HEK293 (cell line): ENCODE data around the gene PEAK3.

ENCODE experiments used
- CTCF ChIA-PET: fragments of 350-600 bp; formaldehyde crosslinking; extraction: SDS; loops from one replicate; lab custom pipeline; 2021; ENCODE audit warnings: antibody characterized with exemption; lab: Yijun Ruan, JAX
- POLR2A ChIA-PET: fragments of 300-600 bp; formaldehyde crosslinking; extraction: SDS; loops from one replicate; lab custom pipeline; 2020; ENCODE audit warnings: antibody characterized with exemption, inconsistent platforms; lab: Yijun Ruan, JAX
- H3K27ac ChIP-seq: fragments of 200-500 bp; sonication (Bioruptor generic); 2 replicates; pipeline ENCODE4 v1.5.1; 2014; ENCODE audit warnings: low read depth, low read length, control low read depth, inconsistent platforms; ENCODE audit errors: extremely low read depth
- H3K36me3 ChIP-seq, 2 experiments: fragments of 200-500 bp in 1 of 2; sonication (Bioruptor generic) in 1 of 2; 1 replicate in 1 of 2; 2 replicates in 1 of 2; pipeline ENCODE4 v1.5.1; 2014 to 2017; ENCODE audit warnings: inconsistent platforms in 2 of 2, low read length in 2 of 2; ENCODE audit not compliant: control insufficient read depth in 2 of 2, insufficient read depth in 1 of 2
- H3K4me1 ChIP-seq: fragments of 200-500 bp; sonication (Bioruptor generic); 2 replicates; pipeline ENCODE4 v1.5.1; 2014; ENCODE audit warnings: mild to moderate bottlenecking, low read length, inconsistent platforms; ENCODE audit not compliant: control insufficient read depth, insufficient read depth
- H3K4me3 ChIP-seq: 2 replicates; pipeline ENCODE4 v1.5.1; 2011; ENCODE audit warnings: low read depth, mild to moderate bottlenecking, control low read depth, low read length, moderate library complexity
- H3K9me3 ChIP-seq: fragments of 200-500 bp; sonication (Bioruptor generic); 2 replicates; pipeline ENCODE4 v1.5.1; 2014; ENCODE audit warnings: low read depth, low read length, inconsistent platforms; ENCODE audit not compliant: control insufficient read depth, insufficient read depth
- HOXC10 ChIP-seq: sonication (generic); formaldehyde crosslinking; IDR thresholded peaks from 2 replicates; pipeline ENCODE4 v1.8.1; 2023; ENCODE audit warnings: mild to moderate bottlenecking, missing genetic modification reagents
- KLF8 ChIP-seq: fragments of 450-650 bp; formaldehyde crosslinking; IDR thresholded peaks from 2 replicates; pipeline ENCODE4 v1.5.1; 2016; ENCODE audit warnings: missing biosample characterization, missing genetic modification characterization
- SCRT1 ChIP-seq: fragments of 450-650 bp; formaldehyde crosslinking; IDR thresholded peaks from 2 replicates; pipeline ENCODE4 v1.5.1; 2016; ENCODE audit warnings: missing biosample characterization, missing genetic modification characterization, borderline replicate concordance
- TCF7L2 ChIP-seq: IDR thresholded peaks from 2 replicates; pipeline ENCODE4 v1.6.1; 2011; ENCODE audit warnings: low read depth, mild to moderate bottlenecking, inconsistent platforms, low read length, moderate library complexity, borderline replicate concordance
- ZBTB21 ChIP-seq: fragments of 450-650 bp; formaldehyde crosslinking; IDR thresholded peaks from 2 replicates; pipeline ENCODE4 v1.5.1; 2017; ENCODE audit warnings: missing biosample characterization, missing genetic modification characterization
- ZNF133 ChIP-seq: fragments of 450-650 bp; formaldehyde crosslinking; IDR thresholded peaks from 2 replicates; pipeline ENCODE4 v1.5.1; 2016; ENCODE audit warnings: missing biosample characterization, missing genetic modification characterization
- ZNF19 ChIP-seq: fragments of 450-650 bp; formaldehyde crosslinking; IDR thresholded peaks from 2 replicates; pipeline ENCODE4; 2016; ENCODE audit warnings: missing biosample characterization, missing genetic modification characterization, low read depth
- ZNF2 ChIP-seq: fragments of 450-650 bp; formaldehyde crosslinking; IDR thresholded peaks from 2 replicates; pipeline ENCODE4 v1.5.1; 2016; ENCODE audit warnings: missing biosample characterization, missing genetic modification characterization
- ZNF211 ChIP-seq: fragments of 450-650 bp; formaldehyde crosslinking; IDR thresholded peaks from 2 replicates; pipeline ENCODE4 v1.5.1; 2016; ENCODE audit warnings: low read depth, missing biosample characterization, missing genetic modification characterization
- ZNF24 ChIP-seq: fragments of 450-650 bp; formaldehyde crosslinking; IDR thresholded peaks from 2 replicates; pipeline ENCODE4 v1.5.1; 2016; ENCODE audit warnings: missing biosample characterization, missing genetic modification characterization
- ZNF292 ChIP-seq: fragments of 450-650 bp; formaldehyde crosslinking; IDR thresholded peaks from 2 replicates; pipeline ENCODE4 v1.5.1; 2016; ENCODE audit warnings: low read depth, missing biosample characterization, missing genetic modification characterization, borderline replicate concordance
- ZNF366 ChIP-seq: fragments of 450-650 bp; formaldehyde crosslinking; conservative IDR thresholded peaks from 2 replicates; pipeline ENCODE4 v1.5.1; 2016; ENCODE audit warnings: missing biosample characterization, missing genetic modification characterization
- ZNF37A ChIP-seq: fragments of 450-650 bp; IDR thresholded peaks from 2 replicates; pipeline ENCODE4 v1.5.1; 2018; ENCODE audit warnings: missing biosample characterization, missing genetic modification characterization
- ZNF404 ChIP-seq: fragments of 450-650 bp; formaldehyde crosslinking; IDR thresholded peaks from 2 replicates; pipeline ENCODE4 v1.5.1; 2017; ENCODE audit warnings: missing biosample characterization, missing genetic modification characterization
- ZNF48 ChIP-seq: fragments of 450-650 bp; formaldehyde crosslinking; IDR thresholded peaks from 2 replicates; pipeline ENCODE4 v1.5.1; 2016; ENCODE audit warnings: missing biosample characterization, missing genetic modification characterization
- ZNF530 ChIP-seq: fragments of 450-650 bp; formaldehyde crosslinking; IDR thresholded peaks from 2 replicates; pipeline ENCODE4 v1.5.1; 2016; ENCODE audit warnings: low read depth, missing biosample characterization, missing genetic modification characterization
- ZNF677 ChIP-seq: fragments of 450-650 bp; IDR thresholded peaks from 2 replicates; pipeline ENCODE4 v1.5.0; 2018; ENCODE audit warnings: missing biosample characterization, mild to moderate bottlenecking, missing genetic modification characterization, moderate library complexity
- TF ChIP-seq, protein P1 (sequence below): fragments of 450-650 bp; formaldehyde crosslinking; IDR thresholded peaks from 2 replicates; pipeline ENCODE4 v1.5.1; 2016; ENCODE audit warnings: missing biosample characterization, missing genetic modification characterization
- TF ChIP-seq, protein P2 (sequence below): fragments of 450-650 bp; formaldehyde crosslinking; IDR thresholded peaks from 2 replicates; pipeline ENCODE4 v1.5.1; 2016; ENCODE audit warnings: missing biosample characterization, missing genetic modification characterization
- TF ChIP-seq, protein P3 (sequence below): fragments of 450-650 bp; formaldehyde crosslinking; IDR thresholded peaks from 2 replicates; pipeline ENCODE4 v1.5.1; 2017; ENCODE audit warnings: missing biosample characterization, mild to moderate bottlenecking, missing genetic modification characterization, moderate library complexity
- TF ChIP-seq, protein P4 (sequence below): fragments of 450-650 bp; formaldehyde crosslinking; IDR thresholded peaks from 2 replicates; pipeline ENCODE4 v1.5.1; 2017; ENCODE audit warnings: missing biosample characterization, missing genetic modification characterization
- TF ChIP-seq, protein P5 (sequence below): fragments of 450-650 bp; formaldehyde crosslinking; IDR thresholded peaks from 2 replicates; pipeline ENCODE4 v1.5.1; 2017; ENCODE audit warnings: missing biosample characterization, missing genetic modification characterization
- TF ChIP-seq, protein P6 (sequence below): fragments of 450-650 bp; formaldehyde crosslinking; IDR thresholded peaks from 2 replicates; pipeline ENCODE4 v1.5.1; 2016; ENCODE audit warnings: missing biosample characterization, missing genetic modification characterization, borderline replicate concordance
- TF ChIP-seq, protein P7 (sequence below): fragments of 450-650 bp; formaldehyde crosslinking; IDR thresholded peaks from 2 replicates; pipeline ENCODE4 v1.5.1; 2016; ENCODE audit warnings: missing biosample characterization, missing genetic modification characterization

Gene PEAK3

DNA sequence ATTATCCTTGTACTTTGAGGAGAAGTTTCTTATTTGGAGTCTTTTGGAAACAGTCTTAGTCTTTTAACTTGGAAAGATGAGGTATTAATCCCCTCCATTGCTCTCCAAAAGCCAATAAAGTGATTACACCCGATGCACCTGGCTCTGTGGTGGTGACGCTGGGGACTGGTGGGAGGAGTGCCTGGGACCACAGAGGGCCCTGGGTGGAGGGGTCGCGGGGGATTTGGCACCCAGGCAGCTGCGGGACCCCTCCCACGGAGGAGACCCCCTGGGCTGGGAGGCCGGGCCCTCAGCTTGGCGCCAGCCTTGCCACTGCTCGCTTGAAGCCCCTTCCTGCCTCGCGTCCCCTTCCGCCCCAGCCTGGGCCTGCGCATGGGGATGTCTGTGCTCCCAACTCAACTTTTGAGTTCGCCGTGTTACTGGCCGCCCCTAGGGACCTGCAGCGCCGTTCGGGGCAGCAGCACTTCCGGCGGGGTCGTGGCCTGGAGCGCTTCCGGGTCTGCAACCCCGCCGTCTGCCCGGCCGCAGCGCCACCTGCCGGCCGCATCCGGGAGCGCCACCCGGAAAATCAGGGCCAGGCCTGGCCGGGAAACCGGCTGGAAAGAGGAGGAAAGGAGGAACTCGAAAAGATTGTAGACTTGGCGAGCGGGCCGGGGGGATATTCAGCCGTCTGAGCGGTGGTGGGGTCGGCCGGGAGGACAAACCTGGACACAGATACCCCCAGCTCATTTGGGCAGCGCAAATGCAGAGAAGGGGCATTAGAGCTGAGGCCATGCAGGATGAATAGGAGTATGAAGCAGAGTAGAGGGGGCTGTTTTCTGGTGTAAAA is 8.4 kb downstream of the PEAK3 start:
- Histone ChIP-seq H3K4me3 (peak overlapping the region; percentile 6; the same call in 1 of the 2 replicates), H3K4me1 (0 out of 2 replicates have a peak, but pooled peaks cover 4% of the 10 kb centered on the region), H3K27ac (peak overlapping the region; percentile 98), H3K36me3 (peaks cover 6 to 32% of the 10 kb centered on the region in 2 experiments; a peak in 2 of 3 replicates), H3K9me3 (no peaks in the 10 kb centered on the region)
- ChIA-PET CTCF (interaction anchor here (0.5 to 4.3 kb wide), 20 partner anchors 11 to 383 kb away, joined by 3 to 25 read pairs (median 5); partner anchors contain the start of gene LMNB2), POLR2A (interaction anchor here (1.4 kb wide), 1 partner anchor 38 kb away, joined by 4 read pairs; the partner anchor contains the start of gene PLEKHJ1)
- TF ChIP-seq ZNF530 (tag by site-specific recombination) = peak; percentile 82; the same call in 1 of the 2 replicates
- TF ChIP-seq ZNF133 (tag by site-specific recombination) = no peak
- TF ChIP-seq HOXC10 = no peak
- no peak for TF ChIP-seq ZBTB21 (tag by site-specific recombination)
- TF ChIP-seq, protein P1, sequence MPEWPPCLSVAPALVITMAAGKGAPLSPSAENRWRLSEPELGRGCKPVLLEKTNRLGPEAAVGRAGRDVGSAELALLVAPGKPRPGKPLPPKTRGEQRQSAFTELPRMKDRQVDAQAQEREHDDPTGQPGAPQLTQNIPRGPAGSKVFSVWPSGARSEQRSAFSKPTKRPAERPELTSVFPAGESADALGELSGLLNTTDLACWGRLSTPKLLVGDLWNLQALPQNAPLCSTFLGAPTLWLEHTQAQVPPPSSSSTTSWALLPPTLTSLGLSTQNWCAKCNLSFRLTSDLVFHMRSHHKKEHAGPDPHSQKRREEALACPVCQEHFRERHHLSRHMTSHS (tag by site-specific recombination) = no peak
- TF ChIP-seq ZNF48 (tag by site-specific recombination) = no peak
- TF ChIP-seq, protein P2, sequence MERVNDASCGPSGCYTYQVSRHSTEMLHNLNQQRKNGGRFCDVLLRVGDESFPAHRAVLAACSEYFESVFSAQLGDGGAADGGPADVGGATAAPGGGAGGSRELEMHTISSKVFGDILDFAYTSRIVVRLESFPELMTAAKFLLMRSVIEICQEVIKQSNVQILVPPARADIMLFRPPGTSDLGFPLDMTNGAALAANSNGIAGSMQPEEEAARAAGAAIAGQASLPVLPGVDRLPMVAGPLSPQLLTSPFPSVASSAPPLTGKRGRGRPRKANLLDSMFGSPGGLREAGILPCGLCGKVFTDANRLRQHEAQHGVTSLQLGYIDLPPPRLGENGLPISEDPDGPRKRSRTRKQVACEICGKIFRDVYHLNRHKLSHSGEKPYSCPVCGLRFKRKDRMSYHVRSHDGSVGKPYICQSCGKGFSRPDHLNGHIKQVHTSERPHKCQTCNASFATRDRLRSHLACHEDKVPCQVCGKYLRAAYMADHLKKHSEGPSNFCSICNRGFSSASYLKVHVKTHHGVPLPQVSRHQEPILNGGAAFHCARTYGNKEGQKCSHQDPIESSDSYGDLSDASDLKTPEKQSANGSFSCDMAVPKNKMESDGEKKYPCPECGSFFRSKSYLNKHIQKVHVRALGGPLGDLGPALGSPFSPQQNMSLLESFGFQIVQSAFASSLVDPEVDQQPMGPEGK = peak; percentile 99
- no peak for TF ChIP-seq ZNF211 (tag by site-specific recombination)
- TF ChIP-seq, protein P3, sequence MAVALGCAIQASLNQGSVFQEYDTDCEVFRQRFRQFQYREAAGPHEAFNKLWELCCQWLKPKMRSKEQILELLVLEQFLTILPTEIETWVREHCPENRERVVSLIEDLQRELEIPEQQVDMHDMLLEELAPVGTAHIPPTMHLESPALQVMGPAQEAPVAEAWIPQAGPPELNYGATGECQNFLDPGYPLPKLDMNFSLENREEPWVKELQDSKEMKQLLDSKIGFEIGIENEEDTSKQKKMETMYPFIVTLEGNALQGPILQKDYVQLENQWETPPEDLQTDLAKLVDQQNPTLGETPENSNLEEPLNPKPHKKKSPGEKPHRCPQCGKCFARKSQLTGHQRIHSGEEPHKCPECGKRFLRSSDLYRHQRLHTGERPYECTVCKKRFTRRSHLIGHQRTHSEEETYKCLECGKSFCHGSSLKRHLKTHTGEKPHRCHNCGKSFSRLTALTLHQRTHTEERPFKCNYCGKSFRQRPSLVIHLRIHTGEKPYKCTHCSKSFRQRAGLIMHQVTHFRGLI = peak; percentile 50; the same call in 1 of the 2 replicates
- TF ChIP-seq, protein P4, sequence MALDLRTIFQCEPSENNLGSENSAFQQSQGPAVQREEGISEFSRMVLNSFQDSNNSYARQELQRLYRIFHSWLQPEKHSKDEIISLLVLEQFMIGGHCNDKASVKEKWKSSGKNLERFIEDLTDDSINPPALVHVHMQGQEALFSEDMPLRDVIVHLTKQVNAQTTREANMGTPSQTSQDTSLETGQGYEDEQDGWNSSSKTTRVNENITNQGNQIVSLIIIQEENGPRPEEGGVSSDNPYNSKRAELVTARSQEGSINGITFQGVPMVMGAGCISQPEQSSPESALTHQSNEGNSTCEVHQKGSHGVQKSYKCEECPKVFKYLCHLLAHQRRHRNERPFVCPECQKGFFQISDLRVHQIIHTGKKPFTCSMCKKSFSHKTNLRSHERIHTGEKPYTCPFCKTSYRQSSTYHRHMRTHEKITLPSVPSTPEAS = no peak
- no peak for TF ChIP-seq ZNF677 (tag by site-specific recombination)
- TF ChIP-seq, protein P5, sequence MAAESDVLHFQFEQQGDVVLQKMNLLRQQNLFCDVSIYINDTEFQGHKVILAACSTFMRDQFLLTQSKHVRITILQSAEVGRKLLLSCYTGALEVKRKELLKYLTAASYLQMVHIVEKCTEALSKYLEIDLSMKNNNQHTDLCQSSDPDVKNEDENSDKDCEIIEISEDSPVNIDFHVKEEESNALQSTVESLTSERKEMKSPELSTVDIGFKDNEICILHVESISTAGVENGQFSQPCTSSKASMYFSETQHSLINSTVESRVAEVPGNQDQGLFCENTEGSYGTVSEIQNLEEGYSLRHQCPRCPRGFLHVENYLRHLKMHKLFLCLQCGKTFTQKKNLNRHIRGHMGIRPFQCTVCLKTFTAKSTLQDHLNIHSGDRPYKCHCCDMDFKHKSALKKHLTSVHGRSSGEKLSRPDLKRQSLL = peak; percentile 89
- peak; percentile 32 for TF ChIP-seq ZNF366 (tag by site-specific recombination)
- peak; percentile 96 for TF ChIP-seq ZNF2
- no peak for TF ChIP-seq ZNF19
- peak; percentile 89 for TF ChIP-seq KLF8 (tag by site-specific recombination)
- no peak for TF ChIP-seq TCF7L2
- TF ChIP-seq, protein P6, sequence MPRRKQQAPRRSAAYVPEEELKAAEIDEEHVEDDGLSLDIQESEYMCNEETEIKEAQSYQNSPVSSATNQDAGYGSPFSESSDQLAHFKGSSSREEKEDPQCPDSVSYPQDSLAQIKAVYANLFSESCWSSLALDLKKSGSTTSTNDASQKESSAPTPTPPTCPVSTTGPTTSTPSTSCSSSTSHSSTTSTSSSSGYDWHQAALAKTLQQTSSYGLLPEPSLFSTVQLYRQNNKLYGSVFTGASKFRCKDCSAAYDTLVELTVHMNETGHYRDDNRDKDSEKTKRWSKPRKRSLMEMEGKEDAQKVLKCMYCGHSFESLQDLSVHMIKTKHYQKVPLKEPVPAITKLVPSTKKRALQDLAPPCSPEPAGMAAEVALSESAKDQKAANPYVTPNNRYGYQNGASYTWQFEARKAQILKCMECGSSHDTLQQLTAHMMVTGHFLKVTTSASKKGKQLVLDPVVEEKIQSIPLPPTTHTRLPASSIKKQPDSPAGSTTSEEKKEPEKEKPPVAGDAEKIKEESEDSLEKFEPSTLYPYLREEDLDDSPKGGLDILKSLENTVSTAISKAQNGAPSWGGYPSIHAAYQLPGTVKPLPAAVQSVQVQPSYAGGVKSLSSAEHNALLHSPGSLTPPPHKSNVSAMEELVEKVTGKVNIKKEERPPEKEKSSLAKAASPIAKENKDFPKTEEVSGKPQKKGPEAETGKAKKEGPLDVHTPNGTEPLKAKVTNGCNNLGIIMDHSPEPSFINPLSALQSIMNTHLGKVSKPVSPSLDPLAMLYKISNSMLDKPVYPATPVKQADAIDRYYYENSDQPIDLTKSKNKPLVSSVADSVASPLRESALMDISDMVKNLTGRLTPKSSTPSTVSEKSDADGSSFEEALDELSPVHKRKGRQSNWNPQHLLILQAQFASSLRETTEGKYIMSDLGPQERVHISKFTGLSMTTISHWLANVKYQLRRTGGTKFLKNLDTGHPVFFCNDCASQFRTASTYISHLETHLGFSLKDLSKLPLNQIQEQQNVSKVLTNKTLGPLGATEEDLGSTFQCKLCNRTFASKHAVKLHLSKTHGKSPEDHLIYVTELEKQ (tag by site-specific recombination) = no peak
- no peak for TF ChIP-seq ZNF292 (tag by site-specific recombination)
- no peak for TF ChIP-seq ZNF404 (tag by site-specific recombination)
- TF ChIP-seq, protein P7, sequence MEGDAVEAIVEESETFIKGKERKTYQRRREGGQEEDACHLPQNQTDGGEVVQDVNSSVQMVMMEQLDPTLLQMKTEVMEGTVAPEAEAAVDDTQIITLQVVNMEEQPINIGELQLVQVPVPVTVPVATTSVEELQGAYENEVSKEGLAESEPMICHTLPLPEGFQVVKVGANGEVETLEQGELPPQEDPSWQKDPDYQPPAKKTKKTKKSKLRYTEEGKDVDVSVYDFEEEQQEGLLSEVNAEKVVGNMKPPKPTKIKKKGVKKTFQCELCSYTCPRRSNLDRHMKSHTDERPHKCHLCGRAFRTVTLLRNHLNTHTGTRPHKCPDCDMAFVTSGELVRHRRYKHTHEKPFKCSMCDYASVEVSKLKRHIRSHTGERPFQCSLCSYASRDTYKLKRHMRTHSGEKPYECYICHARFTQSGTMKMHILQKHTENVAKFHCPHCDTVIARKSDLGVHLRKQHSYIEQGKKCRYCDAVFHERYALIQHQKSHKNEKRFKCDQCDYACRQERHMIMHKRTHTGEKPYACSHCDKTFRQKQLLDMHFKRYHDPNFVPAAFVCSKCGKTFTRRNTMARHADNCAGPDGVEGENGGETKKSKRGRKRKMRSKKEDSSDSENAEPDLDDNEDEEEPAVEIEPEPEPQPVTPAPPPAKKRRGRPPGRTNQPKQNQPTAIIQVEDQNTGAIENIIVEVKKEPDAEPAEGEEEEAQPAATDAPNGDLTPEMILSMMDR (tag by site-specific recombination) = peak; percentile 99
- TF ChIP-seq SCRT1 (tag by site-specific recombination) = no peak
- no peak for TF ChIP-seq ZNF37A (tag by site-specific recombination)
- peak; percentile 87 for TF ChIP-seq ZNF24 (tag by site-specific recombination)
